GM18502 (cell line): ENCODE data around the gene ZNF750.

Experiments used
- ATAC-seq: cut with Tn5 transposase; IDR thresholded peaks from one replicate; pipeline ENCODE4 v1.9.1; 2021; ENCODE audit warnings: mild to moderate bottlenecking; ENCODE audit not compliant: unreplicated experiment, poor library complexity

The ZNF750 gene

GRCh38 chr17:82779541-82779940, 60.3 kb downstream of the ZNF750 start:
- no peak for ATAC-seq
